HG02759 (cell line): ENCODE results near the gene OASL.
"Not testable (repeated sequence)": the region's sequence is repeated elsewhere in the genome, so short reads cannot be mapped to it uniquely, and the experiment has no call there.

Experiments used
- ATAC-seq: cut with Tn5 transposase; IDR thresholded peaks from one replicate; pipeline ENCODE4 v1.9.1; 2021; ENCODE audit warnings: mild to moderate bottlenecking, moderate library complexity; ENCODE audit not compliant: unreplicated experiment

The OASL gene, protein sequence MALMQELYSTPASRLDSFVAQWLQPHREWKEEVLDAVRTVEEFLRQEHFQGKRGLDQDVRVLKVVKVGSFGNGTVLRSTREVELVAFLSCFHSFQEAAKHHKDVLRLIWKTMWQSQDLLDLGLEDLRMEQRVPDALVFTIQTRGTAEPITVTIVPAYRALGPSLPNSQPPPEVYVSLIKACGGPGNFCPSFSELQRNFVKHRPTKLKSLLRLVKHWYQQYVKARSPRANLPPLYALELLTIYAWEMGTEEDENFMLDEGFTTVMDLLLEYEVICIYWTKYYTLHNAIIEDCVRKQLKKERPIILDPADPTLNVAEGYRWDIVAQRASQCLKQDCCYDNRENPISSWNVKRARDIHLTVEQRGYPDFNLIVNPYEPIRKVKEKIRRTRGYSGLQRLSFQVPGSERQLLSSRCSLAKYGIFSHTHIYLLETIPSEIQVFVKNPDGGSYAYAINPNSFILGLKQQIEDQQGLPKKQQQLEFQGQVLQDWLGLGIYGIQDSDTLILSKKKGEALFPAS

DNA sequence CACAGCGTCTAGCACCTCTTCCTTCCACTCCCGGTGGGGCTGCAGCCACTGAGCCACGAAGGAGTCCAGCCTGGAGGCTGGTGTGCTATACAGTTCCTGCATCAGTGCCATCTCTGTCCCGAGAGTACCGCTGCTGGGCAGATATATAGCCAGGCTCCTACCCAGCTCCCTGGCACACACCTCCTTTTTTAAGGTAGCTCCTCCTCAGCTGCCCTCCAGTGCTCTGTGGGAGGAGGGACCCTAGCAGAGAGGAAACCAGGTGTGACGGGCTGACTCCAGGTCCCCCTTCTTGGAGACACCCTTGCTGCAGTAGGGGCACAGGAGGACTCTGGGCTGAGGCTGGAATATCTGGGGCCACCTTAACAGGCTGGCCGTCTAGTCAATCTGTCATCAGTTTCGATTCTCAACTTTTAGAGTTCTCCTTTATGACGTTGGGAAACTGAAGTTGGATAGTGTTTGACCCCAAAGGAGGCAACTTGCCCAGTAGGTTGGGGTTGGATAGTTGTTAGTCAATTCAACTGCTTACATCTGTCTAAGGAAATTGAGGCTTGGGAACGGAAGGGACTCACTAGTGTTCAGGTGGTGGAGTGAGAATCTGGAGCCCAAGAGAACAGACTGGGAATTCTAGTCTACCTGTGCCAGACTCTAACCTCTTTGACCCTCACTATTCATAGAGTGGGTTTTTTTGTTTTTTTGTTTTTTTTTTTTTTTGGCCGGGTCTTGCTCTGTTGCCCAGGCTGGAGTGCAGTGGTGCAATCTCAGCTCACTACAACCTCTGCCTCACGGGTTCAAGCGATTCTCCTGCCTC is at the start of gene OASL:
OASL (minus strand) TSS at position 386 of the 808 bp plus-strand sequence; CDS start at position 111, 275 bp downstream.
- peak; percentile 81 for ATAC-seq

DNA sequence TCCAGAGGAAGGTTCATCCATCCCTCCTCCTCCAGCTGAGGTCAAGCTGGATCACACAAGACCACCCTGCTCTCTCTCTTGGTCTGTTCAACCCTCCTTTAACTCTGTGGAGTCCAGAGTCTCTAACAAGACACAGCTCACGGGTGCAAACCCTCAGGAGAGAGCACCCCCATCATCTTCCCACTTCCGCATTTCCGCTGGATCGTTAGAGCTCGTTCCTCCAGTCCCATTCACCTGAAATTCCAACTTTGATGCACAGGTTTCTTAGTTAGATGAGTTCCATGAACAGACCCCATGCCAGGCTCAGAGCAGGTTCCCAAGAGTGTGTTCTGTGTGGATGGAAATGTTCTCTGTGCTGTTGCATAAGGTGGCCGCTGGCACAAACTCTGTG is 49.1 kb upstream of the OASL start:
- no peak for ATAC-seq

DNA sequence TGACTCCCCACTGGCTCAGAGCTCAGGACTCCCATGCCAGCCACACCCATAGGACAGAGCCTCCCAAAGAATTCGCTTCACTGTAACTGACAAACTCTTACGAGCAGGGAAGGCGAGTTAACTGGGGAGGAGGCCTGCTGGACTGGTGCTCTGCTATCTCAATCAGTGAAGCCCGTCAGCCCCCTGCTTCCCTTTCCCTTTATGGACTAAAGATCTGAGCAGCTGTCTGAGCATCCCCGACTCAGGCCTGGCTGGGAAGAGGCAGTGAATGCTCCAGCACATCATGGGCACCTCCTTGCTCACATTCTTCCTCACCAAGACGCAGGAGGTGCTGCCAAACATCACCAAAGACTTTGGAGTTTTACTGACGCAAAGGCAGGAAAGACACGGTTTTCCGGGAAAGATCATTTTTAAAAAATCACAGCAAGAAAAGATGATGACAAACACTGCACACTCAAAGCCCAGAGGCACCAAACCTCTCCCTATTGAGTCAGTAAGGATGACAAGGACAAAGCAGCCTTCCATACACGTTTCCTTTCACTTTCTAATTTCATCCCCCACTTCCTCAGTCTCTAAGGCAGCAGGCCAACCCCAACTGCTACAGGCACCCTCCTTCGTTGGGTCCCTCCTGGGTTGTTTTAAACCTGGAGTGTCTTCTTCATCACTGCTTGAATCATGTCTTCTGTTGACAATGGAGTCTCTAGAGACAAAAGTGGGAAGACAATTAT is 48.6 kb upstream of the OASL start:
- no peak for ATAC-seq

DNA sequence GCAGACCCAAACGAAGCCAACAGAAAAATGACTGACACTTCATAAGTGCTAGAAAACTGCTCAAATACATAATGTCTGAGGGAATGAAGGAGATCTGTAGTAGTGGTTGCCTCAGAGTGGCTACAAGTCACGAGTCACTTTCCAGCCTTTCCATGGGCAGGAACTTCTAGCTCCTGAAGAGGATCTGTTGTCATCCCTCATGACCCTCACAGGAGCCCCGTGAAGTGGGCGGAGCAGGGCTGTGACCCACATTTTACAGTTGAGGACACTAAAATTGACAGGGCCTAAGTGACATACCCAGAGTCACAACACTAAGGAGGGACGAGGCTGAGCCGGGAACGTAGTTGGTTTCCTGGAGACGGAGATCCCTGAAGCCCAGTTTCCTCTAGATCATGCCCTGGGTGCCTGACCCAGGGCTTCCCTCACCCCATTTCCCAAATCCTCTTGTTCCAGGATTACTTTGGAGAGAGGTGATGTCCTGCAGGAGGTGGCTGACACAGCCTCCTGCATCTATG is 47.8 kb upstream of the OASL start:
- no peak for ATAC-seq

DNA sequence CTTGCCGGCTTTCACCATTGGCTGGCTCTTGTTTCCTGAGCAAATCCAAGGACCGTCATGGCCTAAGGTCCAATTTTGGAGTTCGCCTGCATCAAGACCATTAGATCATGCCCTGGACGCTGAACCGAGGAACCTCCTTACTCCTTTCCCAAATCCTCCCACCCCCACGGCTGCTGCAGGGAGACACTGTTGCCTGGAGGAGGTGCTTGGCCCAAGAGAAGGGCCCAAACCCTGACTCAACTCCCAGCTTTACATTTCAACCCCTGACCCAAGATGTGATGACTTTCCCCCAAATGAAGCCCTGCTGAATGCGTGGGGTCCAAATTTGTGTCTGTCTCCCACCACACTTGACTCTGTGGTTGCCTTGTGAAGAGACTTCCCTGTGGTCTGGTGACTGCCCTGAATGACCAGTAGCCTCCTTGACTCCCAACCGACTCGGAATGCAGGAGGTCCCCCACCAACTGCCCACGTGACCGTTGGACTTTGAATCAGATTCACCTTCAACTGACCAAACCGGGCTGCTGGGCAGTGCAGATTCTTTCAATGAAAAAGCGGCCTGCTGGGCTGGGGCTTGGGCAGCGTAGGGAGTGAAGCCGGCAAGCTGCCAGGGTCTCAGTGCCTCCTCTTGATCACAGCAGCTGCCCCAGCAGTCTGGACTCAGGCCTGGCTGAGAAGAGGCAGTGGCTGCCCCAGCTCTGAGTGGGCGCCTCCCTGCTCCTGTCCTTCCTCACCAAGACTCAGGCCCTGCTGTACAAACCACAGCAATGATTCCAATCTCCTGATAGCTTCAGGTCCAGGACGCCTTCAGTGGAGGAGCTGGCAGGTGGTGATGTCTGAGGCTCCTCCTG is 46.7 kb upstream of the OASL start:
- ATAC-seq: no peak

DNA sequence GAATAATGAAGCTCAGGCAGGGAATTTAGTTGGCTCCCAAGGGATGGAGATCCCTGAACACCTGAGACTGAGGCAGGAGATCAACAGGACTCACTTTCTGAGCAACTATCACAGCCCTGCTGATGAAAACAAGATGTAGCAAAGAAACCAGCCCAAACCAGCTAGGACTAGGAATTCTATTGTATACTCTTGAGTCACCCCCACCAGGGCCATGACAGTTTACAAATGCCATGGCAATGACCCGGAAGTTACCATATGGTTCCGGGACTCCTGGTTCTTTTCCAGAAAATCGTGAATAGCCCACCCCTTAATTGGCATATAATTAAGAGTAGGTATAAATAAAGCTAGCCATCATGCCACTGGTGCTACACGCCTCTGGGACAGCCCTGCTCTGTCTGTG is 46.0 kb upstream of the OASL start:
- ATAC-seq: no peak

DNA sequence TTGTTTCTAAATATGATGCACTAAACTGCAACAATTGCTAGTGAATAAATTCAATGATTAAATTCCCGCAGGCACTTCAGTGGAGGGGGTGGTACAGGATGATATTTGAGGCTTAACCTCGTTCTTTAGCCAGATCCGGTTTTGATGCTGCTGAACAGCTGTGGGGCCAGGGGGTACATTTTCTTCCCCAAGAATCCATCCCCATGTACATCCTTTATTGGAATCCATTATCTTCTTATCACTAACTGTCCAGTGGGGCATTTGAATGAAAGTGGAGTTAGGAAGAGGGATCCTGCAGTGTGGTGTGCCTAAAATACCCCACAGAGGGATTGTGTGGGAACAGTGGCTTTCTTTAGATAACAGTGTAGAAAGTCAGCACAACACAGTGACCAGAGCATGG is 45.2 kb upstream of the OASL start:
- no peak for ATAC-seq

DNA sequence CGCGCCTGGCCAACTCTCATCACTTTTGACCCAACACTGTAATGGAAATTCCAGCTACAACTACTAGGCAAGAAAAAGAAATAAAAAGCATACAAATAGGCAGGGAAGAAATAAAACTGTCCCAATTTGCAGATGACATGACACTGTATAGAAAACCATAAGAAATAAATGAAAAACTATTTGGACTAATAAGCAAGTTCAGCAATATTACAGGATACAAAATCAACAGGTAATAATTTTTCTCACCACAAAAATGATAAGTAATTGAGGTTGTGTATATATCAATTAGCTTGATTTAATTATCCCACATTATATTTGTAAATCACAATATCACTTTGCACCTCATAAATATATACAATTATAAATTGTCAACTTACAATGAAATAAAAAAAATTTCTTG is 41.9 kb upstream of the OASL start:
- ATAC-seq: no peak

DNA sequence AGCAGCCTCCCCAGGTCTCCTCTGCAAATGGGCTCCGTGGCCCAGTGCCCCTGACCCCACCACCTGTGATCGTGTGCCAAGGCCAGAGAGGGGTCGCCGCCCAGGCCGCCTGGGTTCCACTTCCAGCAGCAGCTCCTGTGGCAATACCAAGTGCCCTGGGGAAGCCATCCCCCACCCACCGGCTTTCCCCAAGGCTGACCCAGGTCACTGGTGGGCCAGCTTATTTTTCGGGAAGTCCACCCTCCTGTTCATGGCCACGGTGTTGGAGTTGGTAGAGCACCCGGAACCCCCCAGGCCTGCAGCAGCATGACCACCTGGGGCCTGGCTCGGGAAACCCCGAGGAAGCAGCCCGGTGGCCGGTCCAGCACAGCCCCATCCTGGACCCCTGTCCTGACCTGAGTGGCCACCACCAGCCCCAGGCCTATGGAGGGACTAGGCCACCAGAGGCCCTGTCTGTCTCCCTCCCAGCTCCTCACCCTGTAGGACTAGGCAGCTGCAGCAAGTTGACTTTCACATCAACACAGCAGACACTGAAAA is 40.8 kb upstream of the OASL start:
- ATAC-seq: no peak

DNA sequence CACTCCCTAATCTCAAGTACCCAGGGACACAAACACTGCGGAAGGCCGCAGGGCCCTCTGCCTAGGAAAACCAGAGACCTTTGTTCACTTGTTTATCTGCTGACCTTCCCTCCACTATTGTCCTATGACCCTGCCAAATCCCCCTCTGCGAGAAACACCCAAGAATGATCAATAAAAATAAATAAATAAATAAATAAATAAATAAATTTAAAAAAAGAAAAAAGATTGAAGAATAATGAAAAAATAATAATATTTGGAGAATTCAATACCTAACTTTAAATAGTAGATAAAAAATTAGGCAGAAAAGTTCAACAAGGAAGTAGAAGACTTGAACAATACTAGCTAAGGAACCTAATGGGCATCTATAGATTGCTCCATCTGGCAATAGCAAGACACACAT is 38.4 kb upstream of the OASL start:
- not testable (repeated sequence) for ATAC-seq

DNA sequence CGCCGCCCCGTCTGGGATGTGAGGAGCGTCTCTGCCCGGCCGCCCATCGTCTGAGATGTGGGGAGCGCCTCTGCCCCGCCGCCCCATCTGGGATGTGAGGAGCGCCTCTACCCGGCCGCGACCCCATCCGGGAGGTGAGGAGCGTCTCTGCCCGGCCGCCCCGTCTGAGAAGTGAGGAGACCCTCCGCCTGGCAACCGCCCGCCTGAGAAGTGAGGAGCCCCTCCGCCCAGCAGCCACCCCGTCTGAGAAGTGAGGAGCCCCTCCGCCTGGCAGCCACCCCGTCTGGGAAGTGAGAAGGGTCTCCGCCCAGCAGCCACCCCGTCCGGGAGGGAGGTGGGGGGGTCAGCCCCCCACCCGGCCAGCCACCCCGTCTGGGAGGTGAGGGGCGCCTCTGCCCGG is 36.9 kb upstream of the OASL start:
- not testable (repeated sequence) for ATAC-seq

DNA sequence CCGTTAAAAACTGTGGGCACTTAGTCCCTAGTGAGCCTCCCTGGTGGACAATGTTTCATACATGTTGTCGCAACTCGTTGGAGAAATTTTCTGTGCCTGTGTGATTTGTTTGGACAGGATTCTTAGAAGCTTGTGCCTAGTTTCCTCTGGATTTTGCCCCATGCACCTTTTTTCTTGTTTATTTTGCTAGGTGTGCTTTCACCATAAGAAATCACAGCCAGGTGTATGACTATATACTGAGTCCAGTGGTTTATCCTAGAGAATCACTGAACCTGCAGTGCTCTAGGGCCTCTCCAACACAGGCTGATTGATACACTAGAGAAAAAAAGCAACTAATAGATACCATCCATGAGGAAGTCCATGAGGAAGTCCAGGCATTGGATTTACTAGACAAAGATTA is 33.1 kb upstream of the OASL start:
- ATAC-seq: no peak

DNA sequence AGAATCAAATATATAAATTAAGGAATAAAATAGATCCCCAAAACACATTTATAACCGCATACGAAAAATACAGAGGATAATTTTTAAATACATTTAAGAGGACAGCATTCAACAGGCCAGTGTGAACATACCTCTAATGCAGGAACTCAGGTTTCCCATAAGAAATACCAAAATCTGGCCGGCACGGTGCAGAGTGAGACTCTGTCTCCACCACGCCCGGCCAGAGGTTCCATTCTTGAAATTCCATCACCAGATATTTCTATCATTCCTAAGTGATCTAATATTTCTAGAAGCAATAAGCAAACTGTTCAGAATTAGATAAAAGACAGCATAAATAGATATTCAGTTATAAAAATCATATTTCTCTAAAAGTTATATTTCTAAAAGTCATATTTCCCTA is 30.2 kb upstream of the OASL start:
- ATAC-seq: no peak

DNA sequence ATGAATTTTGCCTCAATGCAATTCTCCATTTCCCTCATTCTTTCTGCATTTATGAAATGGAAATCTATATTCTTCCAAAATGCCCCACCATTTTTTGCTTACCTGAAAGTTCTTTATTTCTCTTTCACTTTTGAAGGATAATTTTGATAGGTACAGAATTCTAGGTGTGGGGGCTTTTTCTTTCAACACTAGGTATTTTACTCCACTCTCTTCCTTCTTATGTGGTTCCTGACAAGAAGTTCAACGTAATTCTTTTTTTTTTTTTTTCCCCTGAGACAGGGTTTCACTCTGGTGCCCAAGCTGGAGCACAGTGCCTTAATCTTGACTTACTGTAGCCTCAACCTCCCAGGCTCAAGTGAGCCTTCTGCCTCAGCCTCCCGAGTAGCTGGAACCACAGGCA is 26.3 kb upstream of the OASL start:
- no peak for ATAC-seq

DNA sequence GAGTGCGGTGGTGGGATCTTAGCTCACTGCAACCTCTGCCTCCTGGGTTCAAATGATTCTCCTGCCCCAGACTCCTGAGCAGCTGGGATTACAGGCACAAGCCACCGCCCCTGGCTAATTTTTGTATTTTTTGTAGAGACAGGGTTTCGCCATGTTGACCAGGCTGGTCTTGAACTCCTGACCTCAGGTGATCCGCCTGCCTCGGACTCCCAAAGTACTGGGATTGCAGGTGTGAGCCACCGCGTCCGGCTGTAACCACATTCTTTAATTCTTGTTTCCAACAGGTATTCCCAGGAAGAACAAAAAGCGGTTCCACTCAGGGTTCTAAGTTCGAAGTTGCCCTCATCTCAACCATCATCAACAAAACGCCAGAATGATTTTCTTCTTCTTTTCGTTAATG is 25.5 kb upstream of the OASL start:
- ATAC-seq: not testable (repeated sequence)

DNA sequence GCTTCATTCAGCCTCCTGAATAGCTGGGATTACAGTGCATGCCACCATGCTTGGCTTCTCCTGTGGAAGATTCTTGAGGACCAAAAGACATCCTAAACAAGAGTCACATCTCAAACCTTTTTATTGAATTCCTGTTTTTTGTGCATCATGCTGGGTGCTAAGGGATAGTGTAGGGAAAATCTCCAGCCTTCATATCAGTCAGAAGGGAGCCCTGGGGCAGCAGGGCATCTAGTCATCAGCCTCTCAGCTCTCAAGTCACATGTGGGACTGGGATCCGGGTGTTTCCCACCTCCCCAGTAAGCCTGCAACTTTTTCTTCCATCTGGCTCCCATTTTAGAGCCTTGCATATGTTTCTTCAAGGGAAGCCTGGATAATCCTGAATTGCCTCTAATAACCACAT is 25.1 kb upstream of the OASL start:
- no peak for ATAC-seq

DNA sequence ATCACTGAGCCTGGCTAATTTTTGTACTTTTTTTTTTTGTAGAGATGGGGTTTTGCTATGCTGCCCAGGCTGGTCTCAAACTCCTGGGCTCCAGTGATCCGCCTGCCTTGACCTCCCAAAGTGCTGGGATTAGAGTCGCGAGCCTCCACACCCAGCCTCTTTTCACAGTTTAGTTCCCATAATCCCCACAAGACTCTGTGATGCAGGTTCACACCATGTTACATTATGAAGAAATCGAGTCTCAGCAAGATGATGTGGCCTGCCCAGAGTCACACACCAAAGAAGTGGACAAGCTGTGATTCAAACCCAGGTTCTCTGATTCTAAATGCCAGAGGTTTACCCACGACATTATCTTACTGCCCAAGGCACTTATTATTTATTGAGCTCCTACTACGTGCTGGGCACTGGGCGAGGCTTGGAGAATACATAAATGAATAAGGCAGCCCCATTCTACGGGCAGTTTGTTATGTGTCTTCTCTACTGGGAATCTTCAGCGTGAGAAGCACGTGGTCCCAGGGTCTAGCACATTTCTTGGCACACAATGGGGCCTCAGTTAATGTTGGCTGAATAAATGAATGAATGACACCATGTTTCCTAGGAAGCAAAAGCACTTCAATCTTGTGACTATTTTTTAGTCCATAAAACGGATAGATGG is 23.5 kb upstream of the OASL start:
- ATAC-seq: no peak

DNA sequence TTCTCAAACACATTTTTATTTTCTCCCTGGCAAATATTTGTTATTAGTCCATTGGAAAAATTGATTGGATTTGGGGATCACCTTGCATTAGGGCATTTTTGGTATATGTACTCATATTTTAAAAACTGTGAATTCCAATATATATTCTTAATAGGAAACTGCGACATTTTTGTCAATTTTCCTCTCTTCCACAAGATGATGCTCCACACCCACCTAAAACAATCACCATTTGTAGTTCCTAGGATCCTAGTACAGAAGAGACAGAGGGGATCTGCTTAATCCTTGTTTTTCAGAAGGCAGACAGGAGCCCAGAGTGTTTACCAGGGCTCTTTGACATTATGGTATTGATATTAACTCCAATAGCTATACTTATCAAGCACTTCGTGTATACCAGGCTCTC is 22.8 kb upstream of the OASL start:
- no peak for ATAC-seq
